SW 1271 (cell line): ENCODE measurements around the gene OMA1.
"Not testable (repeated sequence)": the region's sequence is repeated elsewhere in the genome, so short reads cannot be mapped to it uniquely, and the experiment has no call there.

Experiments
- DNase-seq, 2 experiments: peaks; one replicate each; lab custom pipeline; 2025; lab: John Stamatoyannopoulos, UW

Gene OMA1

GRCh38 chr1:58546520-58547308 is at the start of gene OMA1:
Gene OMA1, minus strand, starts transcription at chr1:58546726. Its CDS starts 7,432 bp downstream, at chr1:58539294.
- DNase-seq: peak; percentile 70 to 91

- DNase-seq: no peak
Measured at GRCh38 chr1:58594546-58594945, 48.0 kb upstream of the OMA1 start.

GRCh38 chr1:58592522-58593134 is 46.1 kb upstream of the OMA1 start:
- peak; percentile 13 to 77 for DNase-seq

GRCh38 chr1:58591806-58592205 is 45.3 kb upstream of the OMA1 start:
- no peak for DNase-seq

- DNase-seq: no peak
Measured at GRCh38 chr1:58590019-58590418, 43.5 kb upstream of the OMA1 start.

GRCh38 chr1:58588396-58588795 is 41.9 kb upstream of the OMA1 start:
- no peak for DNase-seq

- no peak for DNase-seq
Measured at GRCh38 chr1:58587667-58588066, 41.1 kb upstream of the OMA1 start.

GRCh38 chr1:58586271-58586670 is 39.7 kb upstream of the OMA1 start:
- no peak for DNase-seq

- DNase-seq: no peak
Measured at GRCh38 chr1:58585581-58586151, 39.1 kb upstream of the OMA1 start.

- peak in 1 of 2 experiments; percentile 18 for DNase-seq
Measured at GRCh38 chr1:58585166-58585565, 38.6 kb upstream of the OMA1 start.

- peak; percentile 73 to 94 for DNase-seq
Measured at GRCh38 chr1:58584082-58584895, 37.8 kb upstream of the OMA1 start.

- DNase-seq: no peak
Measured at GRCh38 chr1:58583496-58583895, 37.0 kb upstream of the OMA1 start.

- DNase-seq: not testable (repeated sequence)
Measured at GRCh38 chr1:58582143-58582542, 35.6 kb upstream of the OMA1 start.

- DNase-seq: no peak
Measured at GRCh38 chr1:58581641-58582040, 35.1 kb upstream of the OMA1 start.

GRCh38 chr1:58580186-58580585 is 33.7 kb upstream of the OMA1 start:
- DNase-seq: no peak

- no peak for DNase-seq
Measured at GRCh38 chr1:58577654-58578030, 31.1 kb upstream of the OMA1 start.

GRCh38 chr1:58576727-58577653 is 30.5 kb upstream of the OMA1 start, which contains the start of gene TACSTD2:
Gene TACSTD2, minus strand, starts transcription at chr1:58577252. Its CDS starts 96 bp downstream, at chr1:58577156.
- no peak for DNase-seq

- DNase-seq: no peak
Measured at GRCh38 chr1:58576325-58576726, 29.8 kb upstream of the OMA1 start.

GRCh38 chr1:58575551-58576324 is 29.2 kb upstream of the OMA1 start:
- DNase-seq: no peak

GRCh38 chr1:58574816-58575215 is 28.3 kb upstream of the OMA1 start:
- no peak for DNase-seq
